Erythroblast (primary cell): ENCODE data around the gene PMM2.

Experiments
- GATA1 ChIP-seq: IDR thresholded peaks from 2 replicates; pipeline ENCODE4 v1.6.1; 2011; ENCODE audit warnings: low read depth, mild to moderate bottlenecking, control low read depth, low read length, moderate library complexity
- POLR2A ChIP-seq: IDR thresholded peaks from 2 replicates; pipeline ENCODE4 v1.6.1; 2011; ENCODE audit warnings: mild to moderate bottlenecking, low read length

DNA sequence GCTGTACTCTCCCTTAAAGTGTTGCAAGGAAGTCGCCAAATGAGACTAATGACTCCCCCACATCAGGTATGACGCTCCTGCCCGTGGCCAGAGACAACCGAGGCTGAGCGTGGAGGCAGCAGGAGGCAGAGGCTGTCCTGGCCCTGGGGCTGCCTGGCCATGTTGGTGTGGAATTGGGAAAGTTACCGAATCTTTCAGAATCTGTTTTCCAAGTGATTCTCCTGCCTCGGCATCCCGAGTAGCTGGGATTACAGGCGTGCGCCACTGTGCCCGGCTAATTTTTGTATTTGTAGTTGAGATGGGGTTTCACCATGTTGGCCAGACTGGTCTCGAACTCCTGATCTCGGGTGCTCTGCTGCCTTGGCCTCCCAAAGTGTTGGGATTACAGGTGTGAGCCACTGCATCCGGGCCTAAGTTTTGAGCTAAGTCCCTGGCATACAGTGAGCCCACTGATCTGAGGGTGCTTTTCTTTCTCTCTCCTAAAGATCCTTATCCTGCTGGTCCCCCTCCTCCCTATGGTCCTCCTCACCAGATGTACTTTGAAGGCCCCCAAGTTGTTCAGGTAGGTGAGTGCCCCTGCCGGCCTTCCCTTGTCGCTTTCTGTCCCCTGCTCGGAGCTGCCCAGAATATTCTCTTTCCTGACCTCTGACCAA is 85.2 kb downstream of the PMM2 start:
- TF ChIP-seq POLR2A (no peak), GATA1 (no peak)
